Cortex of kidney (tissue), 1 donor: ENCODE measurements around the gene OXA1L.
"Not testable (repeated sequence)": the region's sequence is repeated elsewhere in the genome, so short reads cannot be mapped to it uniquely, and the experiment has no call there.

ENCODE experiments used
- DNase-seq: peaks from one replicate; lab custom pipeline; 2025; lab: John Stamatoyannopoulos, UW

Gene OXA1L

GRCh38 chr14:22766457-22767322, at the start of gene OXA1L:
TSS of gene OXA1L (plus strand) at chr14:22766688. CDS start at chr14:22766702, 14 bp downstream.
- DNase-seq, result no peak

DNA sequence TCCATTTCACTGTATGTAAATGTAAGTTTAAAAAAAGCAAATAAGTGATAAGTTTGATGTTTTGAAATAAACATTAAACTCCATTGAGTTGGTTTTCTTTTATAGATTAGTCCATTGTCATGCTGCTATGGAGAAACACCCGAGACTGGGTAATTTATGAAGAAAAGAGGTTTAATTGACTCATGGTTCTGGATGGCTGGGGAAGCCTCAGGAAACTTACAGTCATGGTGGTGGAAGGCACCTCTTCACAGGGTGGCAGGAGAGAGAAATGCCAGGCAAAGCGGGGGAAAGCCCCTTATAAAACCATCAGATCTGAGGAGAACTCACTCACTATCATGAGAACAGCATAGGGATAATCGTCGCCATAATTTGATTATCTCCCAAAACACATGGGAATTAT, 48.4 kb upstream of the OXA1L start:
- no peak for DNase-seq

GRCh38 chr14:22721213-22721612, 45.3 kb upstream of the OXA1L start:
- no peak for DNase-seq

GRCh38 chr14:22723815-22724214, 42.7 kb upstream of the OXA1L start:
- no peak for DNase-seq

- DNase-seq, result not testable (repeated sequence)
Observed at GRCh38 chr14:22724847-22725246, 41.6 kb upstream of the OXA1L start.

DNA sequence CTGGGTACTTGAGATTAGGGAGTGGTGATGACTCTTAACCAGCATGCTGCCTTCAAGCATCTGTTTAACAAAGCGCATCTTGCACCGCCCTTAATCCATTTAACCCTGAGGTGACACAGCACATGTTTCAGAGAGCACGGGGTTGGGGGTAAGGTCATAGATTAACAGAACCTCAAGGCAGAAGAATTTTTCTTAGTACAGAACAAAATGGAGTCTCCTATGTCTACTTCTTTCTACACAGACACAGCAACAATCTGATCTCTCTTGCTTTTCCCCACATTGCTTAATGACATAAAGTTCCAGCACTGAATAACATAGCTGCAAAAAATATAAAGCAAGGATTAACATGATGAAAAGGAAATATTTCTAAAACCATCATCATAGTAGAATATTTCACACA, 41.1 kb upstream of the OXA1L start:
- DNase-seq, result not testable (repeated sequence)

GRCh38 chr14:22726012-22726411, 40.5 kb upstream of the OXA1L start:
- no peak for DNase-seq

GRCh38 chr14:22732062-22732461, 34.4 kb upstream of the OXA1L start:
- DNase-seq, result not testable (repeated sequence)

- DNase-seq, result no peak
Observed at GRCh38 chr14:22733829-22734228, 32.7 kb upstream of the OXA1L start.

- DNase-seq, result no peak
Observed at GRCh38 chr14:22735096-22735495, 31.4 kb upstream of the OXA1L start.

GRCh38 chr14:22736384-22736783, 30.1 kb upstream of the OXA1L start:
- not testable (repeated sequence) for DNase-seq

GRCh38 chr14:22737052-22737451, 29.4 kb upstream of the OXA1L start:
- DNase-seq, result no peak

DNA sequence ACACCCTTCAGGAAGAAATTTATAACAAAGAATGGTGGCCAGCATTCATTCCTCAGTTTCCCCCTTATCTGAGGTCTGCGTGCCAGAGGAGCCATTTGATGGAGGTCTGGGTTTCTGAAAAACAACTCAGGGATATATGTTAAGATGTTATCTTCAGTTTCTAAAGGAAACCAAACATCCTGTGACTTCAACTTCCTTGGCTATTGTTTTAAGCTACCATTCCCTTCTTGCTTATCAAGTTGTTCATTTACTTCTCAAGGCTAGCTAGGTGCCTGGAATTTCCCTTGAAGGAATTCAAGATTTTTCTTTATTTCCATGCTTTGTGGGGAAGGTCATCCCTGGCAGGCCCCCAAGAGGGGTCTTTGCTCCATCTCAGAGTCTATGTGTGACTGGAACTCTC, 27.1 kb upstream of the OXA1L start:
- no peak for DNase-seq

- DNase-seq, result no peak
Observed at GRCh38 chr14:22740020-22740419, 26.5 kb upstream of the OXA1L start.

GRCh38 chr14:22747769-22748168, 18.7 kb upstream of the OXA1L start:
- no peak for DNase-seq

GRCh38 chr14:22748206-22748605, 18.3 kb upstream of the OXA1L start:
- DNase-seq, result no peak

DNA sequence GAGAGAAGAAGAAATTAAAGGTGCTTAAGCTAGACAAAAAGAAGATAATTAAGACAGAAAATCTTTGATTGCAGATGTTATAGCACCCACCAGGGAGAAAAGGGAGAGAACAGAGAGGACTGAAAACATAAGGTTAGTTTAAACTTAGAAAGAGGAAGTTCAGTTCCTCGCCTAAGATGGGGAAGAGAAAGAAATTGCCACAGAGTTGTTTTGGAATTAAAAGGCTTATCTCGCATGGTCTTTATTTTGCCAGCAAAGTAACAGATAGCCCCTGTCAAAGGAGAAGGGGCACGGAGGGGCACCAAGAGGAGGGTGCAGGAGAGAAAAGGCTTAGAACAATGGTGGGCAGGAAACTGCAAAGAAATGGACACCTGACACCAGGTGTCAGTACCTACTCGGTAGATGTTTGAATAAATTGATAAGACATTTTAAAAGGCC, 17.8 kb upstream of the OXA1L start:
- DNase-seq, result no peak

DNA sequence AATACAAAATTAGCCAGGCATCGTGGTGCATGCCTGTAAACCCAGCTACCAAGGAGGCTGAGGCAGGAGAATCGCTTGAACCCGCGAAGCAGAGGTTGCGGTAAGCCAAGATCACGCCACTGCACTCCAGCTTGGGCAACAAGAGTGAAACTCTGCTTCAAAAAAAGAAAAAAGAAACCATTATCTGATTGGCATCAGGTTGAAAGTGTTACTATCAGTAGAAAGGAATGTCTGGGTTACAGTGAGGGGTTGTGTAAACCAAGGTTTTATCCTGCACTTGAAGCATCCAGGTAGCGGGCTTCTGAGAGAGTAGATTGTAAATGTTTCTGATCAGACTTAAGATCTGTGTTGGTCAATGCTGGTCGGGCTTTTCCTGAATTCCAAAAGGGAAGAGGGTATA, 14.1 kb upstream of the OXA1L start:
- no peak for DNase-seq

GRCh38 chr14:22753586-22753985, 12.9 kb upstream of the OXA1L start:
- DNase-seq, result no peak

- DNase-seq, result not testable (repeated sequence)
Observed at GRCh38 chr14:22757972-22758650, 8.4 kb upstream of the OXA1L start.

DNA sequence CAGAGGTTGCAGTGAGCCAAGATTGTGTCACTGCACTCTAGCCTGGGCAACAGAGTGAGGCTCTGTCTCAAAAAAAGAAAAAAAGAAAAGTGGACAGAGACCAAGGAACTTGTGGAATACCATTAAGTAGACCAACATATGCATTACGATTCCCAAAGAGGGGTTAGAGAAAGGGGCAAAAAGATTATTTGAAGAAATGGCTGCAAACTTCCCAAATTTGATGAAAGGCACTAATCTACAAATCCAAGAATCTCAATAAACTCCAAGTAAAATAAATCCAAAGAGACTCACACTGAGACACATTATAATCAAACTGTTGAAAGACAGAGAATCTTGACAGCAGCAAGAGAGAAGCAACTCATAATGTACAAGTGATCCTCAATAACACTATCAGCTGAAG, 4.8 kb upstream of the OXA1L start:
- DNase-seq, result no peak

DNA sequence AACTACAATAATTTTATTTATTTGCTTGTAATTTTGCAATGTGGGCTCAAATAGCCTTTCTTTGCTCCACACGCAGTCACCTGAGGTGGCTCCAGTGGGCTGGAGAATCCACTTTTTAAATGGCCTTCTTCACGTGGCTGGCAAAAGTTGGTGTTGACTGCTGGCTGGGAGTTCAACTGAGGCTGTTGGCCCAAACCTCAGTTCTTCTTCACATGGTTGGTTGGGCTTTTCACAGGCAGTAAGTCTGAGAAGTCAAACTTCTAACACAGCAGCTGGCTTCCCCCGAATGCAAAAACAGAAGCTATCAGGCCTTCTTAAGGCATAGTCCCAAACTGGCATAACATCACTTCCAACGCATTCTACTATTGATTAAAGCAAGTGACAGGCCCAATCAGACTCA, 2.1 kb upstream of the OXA1L start:
- DNase-seq, result no peak

- no peak for DNase-seq
Observed at GRCh38 chr14:22767323-22767589, 768 bp downstream of the OXA1L start.

DNA sequence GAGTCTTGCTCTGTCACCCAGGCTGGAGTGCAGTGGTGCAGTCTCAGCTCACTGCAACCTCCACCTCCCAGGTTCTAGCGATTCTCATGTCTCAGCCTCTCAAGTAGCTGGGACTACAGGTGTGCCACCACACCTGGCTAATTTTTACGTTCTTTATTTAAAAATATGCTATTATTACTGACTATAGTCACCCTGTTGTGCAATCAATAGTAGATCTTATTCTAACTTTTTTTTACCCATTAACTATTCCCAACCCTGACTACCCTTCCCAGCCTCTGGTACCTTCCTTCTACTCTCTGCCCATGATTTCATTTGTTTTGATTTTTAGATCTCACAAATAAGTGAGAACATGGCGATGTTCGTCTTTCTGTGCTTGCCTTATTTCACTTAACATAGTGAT, 2.5 kb downstream of the OXA1L start:
- DNase-seq, result no peak
